ENCODE results near the gene PDZK1. TPM values are rescaled to one million over a fixed set of nuclear protein-coding genes. Genes with fewer than 3 reads are reported as not detected.
A peak's percentile ranks its signal among the peaks of the same experiment; 100 is the strongest.
"Not testable (repeated sequence)": the region's sequence is repeated elsewhere in the genome, so short reads cannot be mapped to it uniquely, and the experiment has no call there.

PDZK1 gene
- total and polyA plus RNA-seq, 12 donors = 0.17 to 2.0 (median 0.44) TPM; not detected in 7

- peaks cover 0 to 19% (median 0%) of the 10 kb centered on the region in 9 donors for H3K4me1 ChIP-seq
- DNase-seq = no peak
- TF ChIP-seq, protein P1, sequence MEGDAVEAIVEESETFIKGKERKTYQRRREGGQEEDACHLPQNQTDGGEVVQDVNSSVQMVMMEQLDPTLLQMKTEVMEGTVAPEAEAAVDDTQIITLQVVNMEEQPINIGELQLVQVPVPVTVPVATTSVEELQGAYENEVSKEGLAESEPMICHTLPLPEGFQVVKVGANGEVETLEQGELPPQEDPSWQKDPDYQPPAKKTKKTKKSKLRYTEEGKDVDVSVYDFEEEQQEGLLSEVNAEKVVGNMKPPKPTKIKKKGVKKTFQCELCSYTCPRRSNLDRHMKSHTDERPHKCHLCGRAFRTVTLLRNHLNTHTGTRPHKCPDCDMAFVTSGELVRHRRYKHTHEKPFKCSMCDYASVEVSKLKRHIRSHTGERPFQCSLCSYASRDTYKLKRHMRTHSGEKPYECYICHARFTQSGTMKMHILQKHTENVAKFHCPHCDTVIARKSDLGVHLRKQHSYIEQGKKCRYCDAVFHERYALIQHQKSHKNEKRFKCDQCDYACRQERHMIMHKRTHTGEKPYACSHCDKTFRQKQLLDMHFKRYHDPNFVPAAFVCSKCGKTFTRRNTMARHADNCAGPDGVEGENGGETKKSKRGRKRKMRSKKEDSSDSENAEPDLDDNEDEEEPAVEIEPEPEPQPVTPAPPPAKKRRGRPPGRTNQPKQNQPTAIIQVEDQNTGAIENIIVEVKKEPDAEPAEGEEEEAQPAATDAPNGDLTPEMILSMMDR (IDR thresholded peaks at IDR 0.05) = no peak
- ATAC-seq = no peak
- WGBS, 2 donors = 65 to 69% methylated on average over 4 of the region's 4 CpGs
- H3K9me3 ChIP-seq = no peaks in the 10 kb centered on the region
- H3K27ac ChIP-seq = no peak overlapping the region
- no peak overlapping the region for H3K4me3 ChIP-seq
- intact Hi-C loops (cut with DNase I) = no loop called here
- no peaks in the 10 kb centered on the region for H3K36me3 ChIP-seq
- H3K27me3 ChIP-seq = no peaks in the 10 kb centered on the region
These were observed 18.8 kb downstream of the PDZK1 start for GRCh38 chr1:145688328-145688727.

DNA sequence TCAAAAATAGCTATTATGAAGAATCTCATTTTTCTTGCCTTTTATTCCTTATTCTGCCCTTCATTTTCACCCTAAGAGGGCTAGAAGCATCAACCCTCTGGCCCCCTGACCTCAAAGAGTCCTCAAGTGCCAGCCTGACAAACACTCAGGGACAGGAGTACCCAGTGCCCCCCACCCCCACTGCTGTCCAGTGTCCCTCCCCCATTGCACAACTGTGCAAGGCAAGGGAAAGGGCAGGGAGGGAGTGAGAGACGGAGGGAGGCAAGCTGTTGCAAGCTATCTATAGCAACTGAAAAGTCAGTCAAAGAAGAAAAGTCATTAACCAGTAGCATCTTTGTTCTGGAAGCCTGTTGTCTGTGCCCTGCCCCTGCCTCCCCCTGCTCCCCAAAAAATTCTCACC is 21.1 kb downstream of the PDZK1 start:
- 95 to 100% methylated on average over 1 of the region's 1 CpG for WGBS, 2 donors
- intact Hi-C loops (cut with DNase I); H3K27me3 ChIP-seq; DNase-seq; ATAC-seq; H3K36me3 ChIP-seq; H3K27ac ChIP-seq; H3K9me3 ChIP-seq; H3K4me3 ChIP-seq: not testable (repeated sequence)
- peaks cover 0 to 15% (median 0%) of the 10 kb centered on the region in 9 donors for H3K4me1 ChIP-seq

DNA sequence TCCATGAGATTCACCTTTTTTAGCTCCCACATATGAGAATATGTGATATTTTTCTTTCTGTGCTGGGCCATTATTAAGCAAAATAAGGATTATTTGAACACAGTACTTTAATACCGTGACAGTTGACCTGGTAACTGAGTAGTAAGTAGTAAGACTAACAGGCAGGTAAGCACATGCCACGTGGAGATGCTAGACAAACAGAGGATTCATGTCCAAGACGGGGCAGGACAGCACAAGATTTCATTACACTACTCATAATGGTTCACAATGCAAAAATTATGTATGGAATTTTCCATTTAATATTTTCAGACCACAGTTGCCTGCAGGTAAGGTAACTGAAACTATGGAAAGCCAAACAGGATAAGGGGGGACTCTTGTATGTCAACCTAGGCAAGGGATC is 22.3 kb downstream of the PDZK1 start:
- DNase-seq; H3K9me3 ChIP-seq; ATAC-seq; H3K36me3 ChIP-seq; H3K27ac ChIP-seq; H3K4me3 ChIP-seq; H3K27me3 ChIP-seq; H3K4me1 ChIP-seq; intact Hi-C loops (cut with DNase I): not testable (repeated sequence)
- 77 to 96% methylated on average over 2 of the region's 3 CpGs for WGBS, 2 donors

DNA sequence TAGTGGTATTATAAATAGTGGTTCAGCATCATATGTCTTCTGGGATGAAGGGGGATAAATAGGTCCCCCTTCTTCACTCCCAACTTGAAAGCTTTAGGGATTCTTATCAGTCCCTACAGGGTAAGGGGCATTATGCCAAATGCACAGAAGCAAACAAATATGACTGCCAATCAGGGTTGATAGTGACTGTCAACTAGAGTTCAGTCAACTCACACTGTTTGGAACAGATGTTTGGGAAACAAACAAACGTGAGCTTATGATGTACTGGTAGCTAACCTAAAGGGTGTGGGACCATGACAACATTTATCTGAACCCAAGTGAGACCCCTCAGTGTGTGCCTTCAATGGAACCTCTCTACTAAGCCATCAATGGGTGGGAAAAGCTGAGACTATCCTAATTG is 34.0 kb downstream of the PDZK1 start:
- intact Hi-C loops (cut with DNase I); H3K27me3 ChIP-seq; H3K4me1 ChIP-seq; H3K9me3 ChIP-seq; H3K4me3 ChIP-seq; ATAC-seq; H3K36me3 ChIP-seq; DNase-seq; H3K27ac ChIP-seq: not testable (repeated sequence)
- WGBS, 2 donors = no CpG with 5 or more reads among the region's 1 CpG

DNA sequence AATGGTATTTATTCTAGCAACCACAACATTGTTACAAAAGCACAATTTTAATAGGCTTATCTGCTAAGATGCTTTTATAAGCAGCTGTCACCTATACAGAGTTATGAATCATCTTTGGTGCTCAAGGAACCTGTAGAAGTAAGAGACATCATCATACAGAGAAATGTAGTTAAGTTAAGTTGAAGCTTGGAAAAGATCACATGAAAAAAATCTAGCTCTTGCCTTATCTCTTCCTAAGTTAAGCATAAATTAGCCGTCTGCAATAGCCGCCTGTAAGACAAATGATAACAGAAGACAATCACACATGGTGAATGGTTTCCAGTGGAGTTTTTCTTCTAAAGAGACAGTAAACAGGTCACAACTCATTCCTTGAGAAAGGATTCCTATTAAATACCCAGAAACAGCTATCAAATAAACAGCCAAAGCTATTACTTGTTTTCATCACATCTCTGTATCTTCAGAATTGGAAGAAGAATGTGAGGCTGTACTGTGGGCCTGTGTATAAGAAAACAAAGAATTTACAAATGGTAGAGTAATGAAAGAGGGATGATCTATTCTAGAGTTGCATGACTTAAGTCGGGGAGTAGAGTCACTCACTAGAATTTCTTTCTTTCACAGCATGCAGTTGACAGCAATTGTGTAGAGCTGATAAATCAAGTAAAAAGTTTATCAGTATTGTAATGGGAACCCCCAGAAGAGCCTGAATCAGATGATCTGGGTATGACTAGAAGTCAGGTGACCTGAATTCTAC is 36.0 kb downstream of the PDZK1 start:
- H3K27me3 ChIP-seq; H3K4me1 ChIP-seq; H3K27ac ChIP-seq; H3K9me3 ChIP-seq; ATAC-seq; intact Hi-C loops (cut with DNase I); DNase-seq; H3K4me3 ChIP-seq: not testable (repeated sequence)
- 60 to 91% methylated on average over 1 of the region's 3 CpGs for WGBS, 2 donors
- peaks cover 0 to 12% (median 0%) of the 10 kb centered on the region in 9 donors for H3K36me3 ChIP-seq

GRCh38 chr1:145665015-145665414 is 42.2 kb downstream of the PDZK1 start:
- not testable (repeated sequence) for H3K27ac ChIP-seq, ATAC-seq
- 61 to 72% methylated on average over 4 of the region's 4 CpGs for WGBS, 2 donors

DNA sequence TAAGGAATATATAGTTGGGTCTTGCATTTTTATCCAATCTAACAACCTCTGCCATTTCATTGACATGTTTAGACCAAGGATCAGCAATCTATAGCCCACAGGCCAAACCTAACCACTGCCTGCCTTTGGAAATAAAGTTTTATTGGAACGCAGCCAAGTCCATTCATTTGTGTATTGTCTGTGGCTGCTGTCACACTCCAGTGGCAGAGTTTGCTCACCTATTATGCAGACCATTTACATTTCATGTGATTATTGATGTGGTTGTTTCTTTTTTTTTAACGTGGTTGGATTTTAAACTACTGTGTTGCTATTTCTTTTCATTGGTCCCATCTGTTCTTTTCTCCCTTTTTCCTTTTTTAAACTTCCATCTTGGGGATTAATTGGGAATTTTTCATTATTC is 44.7 kb downstream of the PDZK1 start:
- H3K4me3 ChIP-seq; H3K9me3 ChIP-seq; H3K4me1 ChIP-seq; intact Hi-C loops (cut with DNase I); DNase-seq; ATAC-seq; H3K27ac ChIP-seq; H3K27me3 ChIP-seq: not testable (repeated sequence)
- peaks cover 0 to 15% (median 5%) of the 10 kb centered on the region in 9 donors for H3K36me3 ChIP-seq
- WGBS, 2 donors = 78 to 86% methylated on average over 2 of the region's 2 CpGs

More at GRCh38 chr1:145665015-145665414, 42.2 kb downstream of the PDZK1 start:
- intact Hi-C loops (cut with DNase I); H3K4me1 ChIP-seq; H3K9me3 ChIP-seq; DNase-seq; H3K36me3 ChIP-seq; H3K4me3 ChIP-seq; H3K27me3 ChIP-seq: not testable (repeated sequence)

- H3K4me1 ChIP-seq; H3K4me3 ChIP-seq; H3K36me3 ChIP-seq; intact Hi-C loops (cut with DNase I); H3K27me3 ChIP-seq; H3K9me3 ChIP-seq; H3K27ac ChIP-seq: not testable (repeated sequence)
- ATAC-seq = peak; percentile 25 to 96 (median 91)
- DNase-seq = peak; percentile 7 to 15
- WGBS, 2 donors = 59 to 77% methylated on average over 4 to 5 of the region's 7 CpGs
These were observed 50.8 kb downstream of the PDZK1 start for GRCh38 chr1:145656245-145656943.

GRCh38 chr1:145643990-145644389 is 63.2 kb downstream of the PDZK1 start:
- intact Hi-C loops (cut with DNase I); ATAC-seq; H3K9me3 ChIP-seq; DNase-seq; H3K4me1 ChIP-seq; H3K27ac ChIP-seq; H3K27me3 ChIP-seq; H3K4me3 ChIP-seq: not testable (repeated sequence)
- H3K36me3 ChIP-seq = peaks cover 0 to 13% (median 0%) of the 10 kb centered on the region in 9 donors
- no CpG with 5 or more reads among the region's 1 CpG for WGBS, 2 donors

GRCh38 chr1:145641886-145642285 is 65.3 kb downstream of the PDZK1 start:
- intact Hi-C loops (cut with DNase I); H3K36me3 ChIP-seq; H3K27ac ChIP-seq; ATAC-seq; H3K4me1 ChIP-seq; H3K27me3 ChIP-seq; DNase-seq; H3K9me3 ChIP-seq; H3K4me3 ChIP-seq: not testable (repeated sequence)
- WGBS, 2 donors = 92 to 96% methylated on average over 1 of the region's 2 CpGs

All from heart right ventricle (tissue), 16 donors.